Iris pigment epithelial cell (primary cell): Measurements from ENCODE around the gene ZCCHC2.

Experiments used
- DNase-seq: peaks from one replicate; pipeline ENCODE4 v3.0.0-alpha.2; 2011; ENCODE audit warnings: low read depth

The ZCCHC2 gene

GRCh38 chr18:62510789-62511188 is 12.0 kb upstream of the ZCCHC2 start:
- peak; percentile 30 for DNase-seq

GRCh38 chr18:62512532-62512931 is 10.3 kb upstream of the ZCCHC2 start:
- DNase-seq = no peak

GRCh38 chr18:62512996-62513395 is 9.8 kb upstream of the ZCCHC2 start:
- DNase-seq = no peak

GRCh38 chr18:62514570-62514969 is 8.3 kb upstream of the ZCCHC2 start:
- DNase-seq = no peak

GRCh38 chr18:62516242-62516641 is 6.6 kb upstream of the ZCCHC2 start:
- no peak for DNase-seq

GRCh38 chr18:62518460-62519375 is 4.1 kb upstream of the ZCCHC2 start:
- no peak for DNase-seq

- DNase-seq = no peak
Observed at GRCh38 chr18:62519684-62520083, 3.1 kb upstream of the ZCCHC2 start.

- no peak for DNase-seq
Observed at GRCh38 chr18:62521082-62521481, 1.7 kb upstream of the ZCCHC2 start.

GRCh38 chr18:62521593-62521992 is 1.2 kb upstream of the ZCCHC2 start:
- peak; percentile 51 for DNase-seq

GRCh38 chr18:62522178-62522503 is 684 bp upstream of the ZCCHC2 start:
- DNase-seq = no peak

- peak; percentile 68 for DNase-seq
Observed at GRCh38 chr18:62523255-62523588, 397 bp downstream of the ZCCHC2 start.

- DNase-seq = peak; percentile 75
Observed at GRCh38 chr18:62523631-62524439, 1.0 kb downstream of the ZCCHC2 start.

- DNase-seq = peak; percentile 73
Observed at GRCh38 chr18:62524440-62525200, 1.8 kb downstream of the ZCCHC2 start.

GRCh38 chr18:62525608-62526007 is 2.8 kb downstream of the ZCCHC2 start:
- no peak for DNase-seq

GRCh38 chr18:62526098-62527025 is 3.5 kb downstream of the ZCCHC2 start:
- peak; percentile 88 for DNase-seq

- peak; percentile 44 for DNase-seq
Observed at GRCh38 chr18:62529597-62529996, 6.8 kb downstream of the ZCCHC2 start.

GRCh38 chr18:62531078-62531477 is 8.3 kb downstream of the ZCCHC2 start:
- DNase-seq = no peak

- no peak for DNase-seq
Observed at GRCh38 chr18:62531931-62532330, 9.1 kb downstream of the ZCCHC2 start.

- DNase-seq = no peak
Observed at GRCh38 chr18:62536005-62536404, 13.2 kb downstream of the ZCCHC2 start.

- DNase-seq = no peak
Observed at GRCh38 chr18:62537042-62537894, 14.4 kb downstream of the ZCCHC2 start.
